K562 (cell line): ENCODE results near the gene CCDC184. TPM values are rescaled to one million over a fixed set of nuclear protein-coding genes. Genes with fewer than 3 reads are reported as not detected.

Source experiments
- ATAC-seq: fragments of 200-7000 bp; cut with Tn5 transposase; 3 replicates; pipeline ENCODE4 v1.9.1; 2020; ENCODE audit warnings: moderate library complexity
- BruUV-seq: library from RNA; stranded (reverse); fragments of 400-500 nt; replicated peaks from 2 replicates; lab custom pipeline; 2021; lab: Mats Ljungman, UMichigan
- CTCF ChIA-PET: fragments of 300-600 bp; formaldehyde crosslinking; extraction: SDS; loops from one replicate; lab custom pipeline; 2021; ENCODE audit warnings: low intra/inter-chr PET ratio; lab: Yijun Ruan, JAX
- POLR2A ChIA-PET: fragments of 300-600, 350-650 bp; sonication (Branson Sonifier 250); formaldehyde crosslinking; extraction: SDS; loops from one replicate; lab custom pipeline; 2021; ENCODE audit warnings: antibody characterized with exemption, inconsistent platforms; lab: Yijun Ruan, JAX
- DNase-seq, 4 experiments: peaks; one replicate each; pipeline versions ENCODE4 v3.0.0 to v3.0.0-alpha.2; 2011 to 2018; ENCODE audit warnings: low spot score in 3 of 4, mixed read lengths in 3 of 4; ENCODE audit errors: extremely low read depth in 1 of 4
- FAIRE-seq: peaks from 2 replicates; lab custom pipeline; 2011; peaks lifted over from hg19 to GRCh38; lab: Jason Lieb, UNC
- H2AFZ ChIP-seq: 2 replicates; pipeline ENCODE4 v1.6.0; 2011; ENCODE audit warnings: low read depth, low read length, control low read depth, inconsistent platforms
- H3K27ac ChIP-seq: fragments of 200-600 bp; 3 replicates; pipeline ENCODE4 v1.8.0; 2011; ENCODE audit warnings: low read depth, mild to moderate bottlenecking, control low read depth, inconsistent platforms, low read length, moderate library complexity, mixed read lengths; ENCODE audit errors: extremely low read depth
- H3K27me3 ChIP-seq, 2 experiments: fragments of 300-600 bp in 1 of 2; 2 replicates in 1 of 2; 3 replicates in 1 of 2; pipeline versions ENCODE4 v1.6.0 to v1.8.0; 2011; ENCODE audit warnings: inconsistent platforms in 2 of 2, low read length in 2 of 2, mild to moderate bottlenecking in 1 of 2, mixed read lengths in 1 of 2, moderate library complexity in 1 of 2; ENCODE audit not compliant: control insufficient read depth in 2 of 2, insufficient read depth in 2 of 2
- H3K36me3 ChIP-seq: fragments of 300-600 bp; 3 replicates; pipeline ENCODE4 v1.8.0; 2011; ENCODE audit warnings: mild to moderate bottlenecking, low read length, inconsistent platforms; ENCODE audit not compliant: control insufficient read depth, insufficient read depth
- H3K4me1 ChIP-seq, 2 experiments: fragments of 200-600 bp in 1 of 2; replicated peaks in 1 of 2; 2 replicates in 1 of 2; 3 replicates in 1 of 2; pipeline versions ENCODE4 v1.5.1 to v1.8.0; 2011; ENCODE audit warnings: inconsistent platforms in 2 of 2, low read length in 2 of 2, mild to moderate bottlenecking in 1 of 2, mixed read lengths in 1 of 2, moderate library complexity in 1 of 2; ENCODE audit not compliant: control insufficient read depth in 2 of 2, insufficient read depth in 2 of 2
- H3K4me2 ChIP-seq: 2 replicates; pipeline ENCODE4 v1.6.1; 2011; ENCODE audit warnings: low read length, control low read depth, inconsistent platforms, mixed read lengths; ENCODE audit not compliant: insufficient read depth
- H3K4me3 ChIP-seq: fragments of 200-600 bp; sonication (generic), shearing (Covaris generic); 2 replicates; pipeline ENCODE4 v1.5.1; 2016; ENCODE audit warnings: control low read depth, inconsistent platforms
- H3K79me2 ChIP-seq: fragments of 200-600 bp; 3 replicates; pipeline ENCODE4 v1.8.0; 2011; ENCODE audit warnings: low read length, inconsistent platforms; ENCODE audit not compliant: control insufficient read depth, insufficient read depth
- H3K9ac ChIP-seq, 2 experiments: 2 replicates each; pipeline versions ENCODE4 v1.6.0 to v1.6.1; 2011; ENCODE audit warnings: low read depth in 2 of 2, low read length in 2 of 2, control low read depth in 1 of 2, inconsistent platforms in 1 of 2, mild to moderate bottlenecking in 1 of 2, mixed read lengths in 1 of 2; ENCODE audit not compliant: insufficient read depth in 1 of 2
- H3K9me1 ChIP-seq: one replicate; pipeline ENCODE4 v1.6.0; 2011; ENCODE audit warnings: inconsistent platforms, mild to moderate bottlenecking, low read length, moderate library complexity; ENCODE audit not compliant: control insufficient read depth, insufficient read depth
- H3K9me3 ChIP-seq: replicated peaks from 2 replicates; pipeline ENCODE4 v1.5.1; 2011; ENCODE audit warnings: low read depth, low read length, inconsistent platforms; ENCODE audit not compliant: control insufficient read depth, insufficient read depth
- H4K20me1 ChIP-seq: replicated peaks from 2 replicates; pipeline ENCODE4 v1.6.1; 2011; ENCODE audit warnings: low read length, inconsistent platforms, mixed read lengths; ENCODE audit not compliant: control insufficient read depth, insufficient read depth
- EP300 ChIP-seq: IDR thresholded peaks from 2 replicates; pipeline ENCODE4 v1.6.1; 2012; ENCODE audit warnings: low read length, improper control_type of control experiment
- GATAD2B ChIP-seq: fragments of 450-650 bp; IDR thresholded peaks from 2 replicates; pipeline ENCODE4 v1.6.1; 2017; ENCODE audit warnings: mild to moderate bottlenecking, borderline replicate concordance
- KLF10 ChIP-seq: fragments of 250-450 bp; sonication (Bioruptor Pico); IDR thresholded peaks from 2 replicates; pipeline ENCODE4 v1.6.1; 2021; ENCODE audit warnings: matching md5 sums
- PHB2 ChIP-seq: fragments of 450-650 bp; IDR thresholded peaks from 2 replicates; pipeline ENCODE4 v1.6.1; 2017; ENCODE audit warnings: low read depth
- PPARD ChIP-seq: fragments of 250-450 bp; sonication (Bioruptor Pico); IDR thresholded peaks from 2 replicates; pipeline ENCODE4 v1.8.0; 2022; ENCODE audit warnings: inconsistent platforms, mild to moderate bottlenecking, moderate library complexity
- PRMT5 ChIP-seq: sonication (generic); formaldehyde crosslinking; IDR thresholded peaks from 2 replicates; pipeline ENCODE4 v1.5.0; 2020; ENCODE audit warnings: missing genetic modification reagents
- SPI1 ChIP-seq: IDR thresholded peaks from 2 replicates; pipeline ENCODE4 v1.6.1; 2011; ENCODE audit warnings: low read depth, low read length, control low read depth, borderline replicate concordance
- YY1 ChIP-seq, 3 experiments: IDR thresholded peaks; 2 replicates each; pipeline ENCODE4 v1.6.1; 2011; ENCODE audit warnings: low read length in 2 of 3, mild to moderate bottlenecking in 2 of 3, moderate library complexity in 2 of 3, borderline replicate concordance in 1 of 3, control low read depth in 1 of 3, low read depth in 1 of 3; ENCODE audit not compliant: insufficient read depth in 3 of 3, insufficient replicate concordance in 2 of 3, control insufficient read depth in 1 of 3, insufficient read length in 1 of 3; ENCODE audit errors: extremely low read depth in 1 of 3
- ZEB2 ChIP-seq: fragments of 450-650 bp; IDR thresholded peaks from 2 replicates; pipeline ENCODE4 v1.6.1; 2016
- ZNF143 ChIP-seq: sonication (generic); formaldehyde crosslinking; IDR thresholded peaks from 2 replicates; pipeline ENCODE4 v1.9.0; 2022; ENCODE audit warnings: mild to moderate bottlenecking, missing genetic modification reagents
- ZNF274 ChIP-seq: IDR thresholded peaks from 2 replicates; pipeline ENCODE4 v1.6.1; 2011; ENCODE audit warnings: low read depth, mild to moderate bottlenecking, low read length, moderate library complexity, borderline replicate concordance
- ZNF384 ChIP-seq: IDR thresholded peaks from 2 replicates; pipeline ENCODE4 v1.6.1; 2012; ENCODE audit warnings: low read depth, low read length, improper control_type of control experiment
- ZNF445 ChIP-seq: fragments of 250-450 bp; sonication (Bioruptor Pico); IDR thresholded peaks from 2 replicates; pipeline ENCODE4 v1.4.0; 2020; ENCODE audit warnings: low read depth, mild to moderate bottlenecking, moderate library complexity
- ZNF57 ChIP-seq: fragments of 450-650 bp; formaldehyde crosslinking; IDR thresholded peaks from 2 replicates; pipeline ENCODE4 v1.4.0; 2020; ENCODE audit warnings: mild to moderate bottlenecking, moderate library complexity
- ZNF780A ChIP-seq: fragments of 250-450 bp; sonication (Bioruptor Pico); IDR thresholded peaks from 2 replicates; pipeline ENCODE4 v1.5.0; 2021; ENCODE audit warnings: mild to moderate bottlenecking
- WGBS: fragments of 100-300 bp; shearing (Covaris generic); methylation state at CpG from one replicate; pipeline ENCODE4 v1.1.6; 2016; ENCODE audit warnings: low coverage, mixed read lengths; ENCODE audit not compliant: insufficient coverage; ENCODE audit errors: missing lambda C conversion rate; 5-methylcytosine and 5-hydroxymethylcytosine counted together
- in situ Hi-C: fragments of 300-500 bp; cut with MboI; formaldehyde crosslinking; loops from 4 replicates; pipeline ENCODE4 v1.15.0; 2018; ENCODE audit warnings: inconsistent platforms, mixed read lengths
- intact Hi-C: fragments of 100-400 bp; cut with micrococcal nuclease; formaldehyde crosslinking; loops from 2 replicates; pipeline ENCODE4 v1.14.2; 2022
- polyA plus RNA-seq, 8 experiments: library from polyadenylated mRNA; depleted of rRNA in 4 of 8; stranded (reverse) in 5 of 8; unstranded in 3 of 8; fragments of >200 nt; fragmentation: Nextera tagmentation in 2 of 8; fragmentation: Illumina TruSeq in 1 of 8; extraction: Ambion mirVana in 2 of 8; extraction: Trizol in 1 of 8; gene quantifications; 2 replicates each; pipeline versions ENCODE4 v1.2.1 to v1.2.3, GENCODE V29; 2011 to 2014; ENCODE audit warnings: inconsistent platforms in 1 of 8, missing spikeins in 1 of 8
- total RNA-seq, 7 experiments: library from RNA; depleted of rRNA in 6 of 7; stranded (reverse); fragments of >200 nt in 6 of 7; fragmentation: Illumina TruSeq in 2 of 7; extraction: Trizol in 2 of 7; gene quantifications; 2 replicates each; pipeline versions ENCODE4 v1.2.1 to v1.2.3, GENCODE V29; 2011 to 2021; ENCODE audit warnings: low replicate concordance in 1 of 7
- TF ChIP-seq, protein P1 (sequence below): fragments of 200-800 bp; sonication (Bioruptor generic); IDR thresholded peaks from 2 replicates; pipeline ENCODE4 v1.6.1; 2016; ENCODE audit warnings: missing genetic modification characterization, missing compliant biosample characterization

CCDC184 gene
- total and polyA plus RNA-seq, 9 of the 15 experiments (the other 6 are each of a cell fraction or from before 2014, with no cell fraction given) = 0.09 TPM; not detected in 8

GRCh38 chr12:48143898-48144297, 39.5 kb upstream of the CCDC184 start:
- POLR2A ChIA-PET = interaction anchor here (0.7 kb wide), 1 partner anchor 9 kb away, joined by 4 read pairs; no protein-coding TSS in a partner anchor

DNA sequence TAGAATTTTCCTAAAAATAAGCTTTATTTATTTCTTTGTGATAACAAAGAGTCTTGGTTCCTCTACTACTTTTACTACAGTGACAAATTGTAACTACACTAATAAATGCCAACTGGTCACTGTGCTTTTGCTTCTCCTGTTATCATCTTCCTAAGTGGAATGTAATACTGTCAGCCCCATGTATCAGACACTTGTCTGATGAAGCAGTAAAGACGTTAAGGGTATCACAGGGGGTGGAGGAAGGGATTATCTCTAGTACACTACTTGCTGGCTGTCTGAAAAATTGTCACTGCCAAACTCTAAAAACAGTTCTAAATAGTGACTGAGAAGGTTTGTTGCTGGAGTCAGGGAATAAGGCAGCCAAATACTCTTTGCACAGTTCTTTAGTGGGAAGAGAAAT, 37.5 kb upstream of the CCDC184 start:
- no peaks in the 10 kb centered on the region for H3K27me3 ChIP-seq
- 0% methylated on average over 1 of the region's 1 CpG for WGBS
- H2AFZ ChIP-seq = no peak overlapping the region
- H4K20me1 ChIP-seq = no peaks in the 10 kb centered on the region
- H3K9ac ChIP-seq = no peak overlapping the region
- no peaks in the 10 kb centered on the region for H3K9me1 ChIP-seq
- H3K9me3 ChIP-seq = no peaks in the 10 kb centered on the region
- no peak for FAIRE-seq
- peaks cover 78% of the 10 kb centered on the region for H3K36me3 ChIP-seq
- in situ Hi-C loops (no loop called here), intact Hi-C loops (no loop called here)
- BruUV-seq = no TSS peak
- H3K4me3 ChIP-seq = no peak overlapping the region
- no peak overlapping the region for H3K4me2 ChIP-seq
- no peak overlapping the region for H3K27ac ChIP-seq
- no peak for ATAC-seq
- H3K79me2 ChIP-seq = no peaks in the 10 kb centered on the region
- no peak for DNase-seq
- CTCF ChIA-PET = no interaction called here
- peaks cover 0 to 4% of the 10 kb centered on the region in 2 experiments; a peak in 1 of 5 replicates for H3K4me1 ChIP-seq
- POLR2A ChIA-PET = interaction anchor here (0.7 to 2.1 kb wide), 2 partner anchors 8 to 10 kb away, joined by 4 to 15 read pairs; partner anchors contain the start of gene ASB8
- TF ChIP-seq PHB2 = no peak
- TF ChIP-seq, protein P1, sequence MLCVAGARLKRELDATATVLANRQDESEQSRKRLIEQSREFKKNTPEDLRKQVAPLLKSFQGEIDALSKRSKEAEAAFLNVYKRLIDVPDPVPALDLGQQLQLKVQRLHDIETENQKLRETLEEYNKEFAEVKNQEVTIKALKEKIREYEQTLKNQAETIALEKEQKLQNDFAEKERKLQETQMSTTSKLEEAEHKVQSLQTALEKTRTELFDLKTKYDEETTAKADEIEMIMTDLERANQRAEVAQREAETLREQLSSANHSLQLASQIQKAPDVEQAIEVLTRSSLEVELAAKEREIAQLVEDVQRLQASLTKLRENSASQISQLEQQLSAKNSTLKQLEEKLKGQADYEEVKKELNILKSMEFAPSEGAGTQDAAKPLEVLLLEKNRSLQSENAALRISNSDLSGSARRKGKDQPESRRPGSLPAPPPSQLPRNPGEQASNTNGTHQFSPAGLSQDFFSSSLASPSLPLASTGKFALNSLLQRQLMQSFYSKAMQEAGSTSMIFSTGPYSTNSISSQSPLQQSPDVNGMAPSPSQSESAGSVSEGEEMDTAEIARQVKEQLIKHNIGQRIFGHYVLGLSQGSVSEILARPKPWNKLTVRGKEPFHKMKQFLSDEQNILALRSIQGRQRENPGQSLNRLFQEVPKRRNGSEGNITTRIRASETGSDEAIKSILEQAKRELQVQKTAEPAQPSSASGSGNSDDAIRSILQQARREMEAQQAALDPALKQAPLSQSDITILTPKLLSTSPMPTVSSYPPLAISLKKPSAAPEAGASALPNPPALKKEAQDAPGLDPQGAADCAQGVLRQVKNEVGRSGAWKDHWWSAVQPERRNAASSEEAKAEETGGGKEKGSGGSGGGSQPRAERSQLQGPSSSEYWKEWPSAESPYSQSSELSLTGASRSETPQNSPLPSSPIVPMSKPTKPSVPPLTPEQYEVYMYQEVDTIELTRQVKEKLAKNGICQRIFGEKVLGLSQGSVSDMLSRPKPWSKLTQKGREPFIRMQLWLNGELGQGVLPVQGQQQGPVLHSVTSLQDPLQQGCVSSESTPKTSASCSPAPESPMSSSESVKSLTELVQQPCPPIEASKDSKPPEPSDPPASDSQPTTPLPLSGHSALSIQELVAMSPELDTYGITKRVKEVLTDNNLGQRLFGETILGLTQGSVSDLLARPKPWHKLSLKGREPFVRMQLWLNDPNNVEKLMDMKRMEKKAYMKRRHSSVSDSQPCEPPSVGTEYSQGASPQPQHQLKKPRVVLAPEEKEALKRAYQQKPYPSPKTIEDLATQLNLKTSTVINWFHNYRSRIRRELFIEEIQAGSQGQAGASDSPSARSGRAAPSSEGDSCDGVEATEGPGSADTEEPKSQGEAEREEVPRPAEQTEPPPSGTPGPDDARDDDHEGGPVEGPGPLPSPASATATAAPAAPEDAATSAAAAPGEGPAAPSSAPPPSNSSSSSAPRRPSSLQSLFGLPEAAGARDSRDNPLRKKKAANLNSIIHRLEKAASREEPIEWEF (CRISPR knock-in tag) = no peak
- TF ChIP-seq ZNF274 = no peak
- no peak for TF ChIP-seq ZNF780A (CRISPR knock-in tag)
- TF ChIP-seq YY1 (IDR thresholded peaks at IDR 0.05; ENCODE audit: borderline replicate concordance in 1 of 3, control insufficient read depth in 1 of 3, extremely low read depth in 1 of 3, insufficient read depth in 3 of 3, insufficient read length in 1 of 3, insufficient replicate concordance in 2 of 3, low read depth in 1 of 3, low read length in 2 of 3) = no peak
- no peak for TF ChIP-seq ZNF384
- no peak for TF ChIP-seq PPARD
- TF ChIP-seq GATAD2B = no peak

More at GRCh38 chr12:48143898-48144297, 39.5 kb upstream of the CCDC184 start:
- DNase-seq (peak in 1 of 4 experiments; percentile 25), FAIRE-seq (no peak), ATAC-seq (no peak)
- no peaks in the 10 kb centered on the region for H3K27me3 ChIP-seq
- H3K36me3 ChIP-seq = peaks cover 77% of the 10 kb centered on the region; the same call in 2 of the 3 replicates
- H3K4me2 ChIP-seq = no peak overlapping the region
- CTCF ChIA-PET = no interaction called here
- H3K9me1 ChIP-seq = no peaks in the 10 kb centered on the region
- intact Hi-C loops = no loop called here
- 83% methylated on average over 2 of the region's 2 CpGs for WGBS
- H2AFZ ChIP-seq = no peak overlapping the region
- no peak overlapping the region for H3K27ac ChIP-seq
- no peak for TF ChIP-seq EP300
- TF ChIP-seq KLF10 (CRISPR knock-in tag) = no peak
- no peak for TF ChIP-seq SPI1
- TF ChIP-seq ZEB2 = no peak
- no peak for TF ChIP-seq ZNF57 (CRISPR knock-in tag)
- TF ChIP-seq ZNF445 = no peak
- no peak for TF ChIP-seq ZNF143 (CRISPR knock-in tag)
- no peak for TF ChIP-seq PRMT5
- no TSS peak for BruUV-seq
- H3K4me3 ChIP-seq = no peak overlapping the region
- H3K9me3 ChIP-seq = no peaks in the 10 kb centered on the region
- H3K4me1 ChIP-seq = peaks cover 0 to 4% of the 10 kb centered on the region in 2 experiments; a peak in 1 of 5 replicates
- in situ Hi-C loops = no loop called here
- no peaks in the 10 kb centered on the region for H3K79me2 ChIP-seq
- no peaks in the 10 kb centered on the region for H4K20me1 ChIP-seq
- H3K9ac ChIP-seq = no peak overlapping the region
